DOHH2 (cell line): ENCODE data around the gene AKAP1.

Experiments
- H3F3A ChIP-seq: fragments of 200-600 bp; sonication (generic), shearing (Covaris generic); 2 replicates; pipeline ENCODE4 v1.6.0; 2016; ENCODE audit warnings: antibody characterized with exemption, mild to moderate bottlenecking; ENCODE audit not compliant: control insufficient read depth, insufficient read depth
- H3K27ac ChIP-seq: fragments of 200-600 bp; sonication (generic); 2 replicates; pipeline ENCODE4 v1.5.1; 2014; ENCODE audit warnings: low read depth, mild to moderate bottlenecking, low read length, moderate library complexity
- H3K27me3 ChIP-seq: fragments of 200-600 bp; sonication (generic); 2 replicates; pipeline ENCODE4 v1.6.1; 2014; ENCODE audit warnings: mild to moderate bottlenecking, low read length, mixed read lengths; ENCODE audit not compliant: control insufficient read depth
- H3K36me3 ChIP-seq: fragments of 200-600 bp; sonication (generic); 2 replicates; pipeline ENCODE4 v1.6.1; 2014; ENCODE audit warnings: mild to moderate bottlenecking, low read length, moderate library complexity, mixed read lengths; ENCODE audit not compliant: control insufficient read depth
- H3K4me1 ChIP-seq: fragments of 200-600 bp; sonication (generic); 2 replicates; pipeline ENCODE4 v1.6.1; 2014; ENCODE audit warnings: mild to moderate bottlenecking, low read length, mixed read lengths; ENCODE audit not compliant: control insufficient read depth
- H3K4me2 ChIP-seq: fragments of 200-600 bp; sonication (generic); 2 replicates; pipeline ENCODE4 v1.6.0; 2014; ENCODE audit warnings: mild to moderate bottlenecking, low read length, moderate library complexity
- H3K4me3 ChIP-seq: fragments of 200-600 bp; sonication (generic); 2 replicates; pipeline ENCODE4 v1.5.1; 2014; ENCODE audit warnings: mild to moderate bottlenecking, low read length, mixed read lengths
- H3K79me2 ChIP-seq: fragments of 200-600 bp; sonication (generic); 2 replicates; pipeline ENCODE4 v1.6.1; 2014; ENCODE audit warnings: mild to moderate bottlenecking, low read length, mixed read lengths; ENCODE audit not compliant: control insufficient read depth
- H3K9me2 ChIP-seq: fragments of 200-600 bp; sonication (generic); replicated peaks from 2 replicates; pipeline ENCODE4 v1.6.1; 2014; ENCODE audit warnings: mild to moderate bottlenecking, low read length, mixed read lengths; ENCODE audit not compliant: control insufficient read depth
- H3K9me3 ChIP-seq: fragments of 200-600 bp; sonication (generic); 2 replicates; pipeline ENCODE4 v1.6.1; 2014; ENCODE audit warnings: antibody characterized with exemption, low read length, mixed read lengths; ENCODE audit not compliant: control insufficient read depth, insufficient read depth
- H4K20me1 ChIP-seq: fragments of 200-600 bp; sonication (generic); 2 replicates; pipeline ENCODE4 v1.6.0; 2014; ENCODE audit warnings: low read depth, mild to moderate bottlenecking, antibody characterized with exemption, low read length, moderate library complexity; ENCODE audit not compliant: control insufficient read depth, insufficient read depth
- CTCF ChIP-seq: fragments of 200-600 bp; sonication (generic); IDR thresholded peaks from one replicate; pipeline ENCODE4 v1.5.1; 2014; ENCODE audit warnings: antibody characterized with exemption, mild to moderate bottlenecking, low read depth, low read length; ENCODE audit not compliant: poor library complexity, severe bottlenecking
- EZH2phosphoT487 ChIP-seq: fragments of 200-600 bp; sonication (generic); IDR thresholded peaks from 2 replicates; pipeline ENCODE4 v1.6.1; 2017; ENCODE audit warnings: borderline replicate concordance, mild to moderate bottlenecking, antibody characterized with exemption, low read length, moderate library complexity, mixed read lengths

The AKAP1 gene

GRCh38 chr17:57067162-57067561 is 17.9 kb upstream of the AKAP1 start:
- H3K27me3 ChIP-seq = peaks cover 4% of the 10 kb centered on the region
- no peak overlapping the region for H3K27ac ChIP-seq
- H3F3A ChIP-seq = no peaks in the 10 kb centered on the region
- no peaks in the 10 kb centered on the region for H3K36me3 ChIP-seq
- no peaks in the 10 kb centered on the region for H3K9me3 ChIP-seq
- no peaks in the 10 kb centered on the region for H3K9me2 ChIP-seq
- no peaks in the 10 kb centered on the region for H4K20me1 ChIP-seq
- H3K4me3 ChIP-seq = no peak overlapping the region
- H3K79me2 ChIP-seq = no peaks in the 10 kb centered on the region
- peaks cover 9% of the 10 kb centered on the region for H3K4me1 ChIP-seq
- H3K4me2 ChIP-seq = no peak overlapping the region
- no peak for TF ChIP-seq CTCF
- no peak for TF ChIP-seq EZH2phosphoT487

GRCh38 chr17:57067781-57068180 is 17.3 kb upstream of the AKAP1 start:
- no peaks in the 10 kb centered on the region for H3K9me2 ChIP-seq
- no peaks in the 10 kb centered on the region for H3K9me3 ChIP-seq
- H3K79me2 ChIP-seq = no peaks in the 10 kb centered on the region
- peaks cover 9% of the 10 kb centered on the region for H3K4me1 ChIP-seq
- no peak overlapping the region for H3K4me2 ChIP-seq
- no peak overlapping the region for H3K27ac ChIP-seq
- H3K36me3 ChIP-seq = no peaks in the 10 kb centered on the region
- H4K20me1 ChIP-seq = no peaks in the 10 kb centered on the region
- TF ChIP-seq CTCF (no peak), EZH2phosphoT487 (no peak)
- H3K27me3 ChIP-seq = peaks cover 10% of the 10 kb centered on the region
- H3F3A ChIP-seq = no peaks in the 10 kb centered on the region
- no peak overlapping the region for H3K4me3 ChIP-seq

- TF ChIP-seq EZH2phosphoT487 (no peak), CTCF (no peak)
These were observed 16.8 kb upstream of the AKAP1 start for GRCh38 chr17:57068222-57068658.

More at GRCh38 chr17:57068222-57068658, 16.8 kb upstream of the AKAP1 start:
- Histone ChIP-seq H4K20me1 (no peaks in the 10 kb centered on the region), H3K9me3 (no peaks in the 10 kb centered on the region), H3K36me3 (no peaks in the 10 kb centered on the region), H3K27me3 (peaks cover 11% of the 10 kb centered on the region), H3K4me1 (peaks cover 9% of the 10 kb centered on the region), H3K4me2 (no peak overlapping the region), H3F3A (no peaks in the 10 kb centered on the region), H3K9me2 (no peaks in the 10 kb centered on the region), H3K27ac (no peak overlapping the region), H3K4me3 (no peak overlapping the region), H3K79me2 (no peaks in the 10 kb centered on the region)
